ENCODE data around the gene LY6G6C. TPM values are rescaled to one million over a fixed set of nuclear protein-coding genes. Genes with fewer than 3 reads are reported as not detected.

Gene LY6G6C
- total and polyA plus RNA-seq, 9 donors, result 0.17 to 4.9 (median 1.0) TPM; not detected in 6

- H3K27me3 ChIP-seq, result no peaks in the 10 kb centered on the region
- TF ChIP-seq POLR2A (IDR thresholded peaks at IDR 0.05), result no peak
- TF ChIP-seq, protein P1, sequence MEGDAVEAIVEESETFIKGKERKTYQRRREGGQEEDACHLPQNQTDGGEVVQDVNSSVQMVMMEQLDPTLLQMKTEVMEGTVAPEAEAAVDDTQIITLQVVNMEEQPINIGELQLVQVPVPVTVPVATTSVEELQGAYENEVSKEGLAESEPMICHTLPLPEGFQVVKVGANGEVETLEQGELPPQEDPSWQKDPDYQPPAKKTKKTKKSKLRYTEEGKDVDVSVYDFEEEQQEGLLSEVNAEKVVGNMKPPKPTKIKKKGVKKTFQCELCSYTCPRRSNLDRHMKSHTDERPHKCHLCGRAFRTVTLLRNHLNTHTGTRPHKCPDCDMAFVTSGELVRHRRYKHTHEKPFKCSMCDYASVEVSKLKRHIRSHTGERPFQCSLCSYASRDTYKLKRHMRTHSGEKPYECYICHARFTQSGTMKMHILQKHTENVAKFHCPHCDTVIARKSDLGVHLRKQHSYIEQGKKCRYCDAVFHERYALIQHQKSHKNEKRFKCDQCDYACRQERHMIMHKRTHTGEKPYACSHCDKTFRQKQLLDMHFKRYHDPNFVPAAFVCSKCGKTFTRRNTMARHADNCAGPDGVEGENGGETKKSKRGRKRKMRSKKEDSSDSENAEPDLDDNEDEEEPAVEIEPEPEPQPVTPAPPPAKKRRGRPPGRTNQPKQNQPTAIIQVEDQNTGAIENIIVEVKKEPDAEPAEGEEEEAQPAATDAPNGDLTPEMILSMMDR (IDR thresholded peaks at IDR 0.05), result no peak
- TF ChIP-seq EP300 (IDR thresholded peaks at IDR 0.05), result no peak
- H3K4me1 ChIP-seq (ENCODE audit: insufficient read depth), result peaks cover 3% of the 10 kb centered on the region
- H3K27ac ChIP-seq, result no peak overlapping the region
- no peaks in the 10 kb centered on the region for H3K9me3 ChIP-seq
- WGBS, 3 donors, result 92 to 93% (median 93%) methylated on average over 18 of the region's 18 CpGs
- intact Hi-C loops (cut with DNase I), result no loop called here
- no peak for DNase-seq
- H3K4me3 ChIP-seq, result no peak overlapping the region
- H3K36me3 ChIP-seq, result no peaks in the 10 kb centered on the region
These were observed 47.1 kb upstream of the LY6G6C start for GRCh38 chr6:31768363-31769257.

DNA sequence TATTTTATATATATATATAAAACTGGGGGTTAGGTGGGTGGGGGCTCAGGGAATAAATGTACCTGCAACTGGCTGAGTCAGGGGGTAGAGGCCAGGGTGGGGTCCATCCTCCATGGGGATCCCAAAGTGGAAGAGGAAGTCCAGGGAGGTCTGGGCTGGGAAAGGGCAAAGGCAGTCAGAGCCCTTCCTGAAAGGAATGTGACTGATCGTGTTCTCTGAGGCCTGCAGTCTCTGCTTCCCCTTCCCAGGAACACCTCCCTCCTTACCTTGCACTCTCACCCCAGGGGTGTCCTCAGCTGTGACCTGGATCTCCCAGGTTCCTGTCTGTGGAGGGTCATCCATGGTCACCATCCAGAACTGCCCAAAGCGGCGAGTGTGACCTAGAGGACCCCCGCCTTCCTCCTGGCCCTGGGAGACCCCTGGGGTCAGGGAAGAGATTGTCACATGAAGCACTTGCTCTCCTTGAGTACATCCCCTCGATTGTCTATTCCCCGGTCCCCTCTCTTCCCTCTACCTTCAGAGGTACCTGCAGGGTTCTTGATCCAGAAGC lies 45.6 kb upstream of the LY6G6C start:
- no peak overlapping the region for H3K4me3 ChIP-seq
- intact Hi-C loops (cut with DNase I), result no loop called here
- H3K9me3 ChIP-seq, result no peaks in the 10 kb centered on the region
- TF ChIP-seq, protein P1 (IDR thresholded peaks at IDR 0.05), result no peak
- TF ChIP-seq POLR2A (IDR thresholded peaks at IDR 0.05) (no peak), EP300 (IDR thresholded peaks at IDR 0.05) (no peak)
- H3K27ac ChIP-seq, result no peak overlapping the region
- no peak for DNase-seq
- 75 to 84% (median 82%) methylated on average over 6 of the region's 6 CpGs for WGBS, 3 donors
- H3K36me3 ChIP-seq, result no peaks in the 10 kb centered on the region
- H3K4me1 ChIP-seq (ENCODE audit: insufficient read depth), result peaks cover 3% of the 10 kb centered on the region
- H3K27me3 ChIP-seq, result no peaks in the 10 kb centered on the region

DNA sequence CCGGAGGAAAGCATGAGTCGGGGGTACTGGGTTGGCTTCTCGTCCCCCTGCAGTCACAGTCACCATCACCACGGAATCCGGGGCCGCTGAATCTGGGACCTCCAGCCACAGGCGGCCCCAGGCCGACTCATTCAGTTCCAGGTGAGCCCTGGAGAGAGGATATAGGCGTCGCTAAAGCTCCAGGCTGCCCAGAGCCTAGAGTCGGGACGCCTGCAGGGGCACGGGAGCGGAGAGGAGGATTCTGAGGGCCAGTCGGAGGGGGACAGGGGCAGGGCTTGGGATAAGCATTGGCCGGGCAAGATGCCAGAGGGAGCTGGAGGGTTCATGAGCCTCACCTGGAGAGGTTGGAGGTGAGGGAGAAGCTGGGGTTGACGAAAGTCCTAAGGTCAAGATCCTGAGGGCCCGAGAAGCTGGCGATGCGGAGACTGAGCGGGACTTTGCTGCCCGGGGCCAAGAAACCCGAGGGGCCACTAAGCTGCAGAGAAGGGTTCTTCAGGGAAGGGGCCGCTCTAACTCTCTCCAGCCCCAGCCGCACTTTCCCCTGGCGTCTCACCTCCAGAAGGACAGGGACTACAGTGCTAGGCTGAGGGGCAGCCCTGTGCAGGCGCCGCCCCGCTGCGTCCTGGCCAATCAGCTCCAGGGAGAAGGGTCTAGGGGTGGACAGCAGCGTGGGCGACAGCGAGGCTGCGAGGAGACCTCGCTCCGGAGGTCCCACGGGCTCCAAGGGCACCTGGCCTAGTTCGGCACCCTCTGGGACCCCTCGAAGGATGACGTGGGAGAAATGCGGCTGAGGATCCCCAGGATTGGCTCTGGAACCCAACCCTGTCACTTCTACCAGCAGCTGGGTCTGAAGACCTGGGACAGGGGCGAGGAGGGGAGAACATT lies 44.6 kb upstream of the LY6G6C start:
- H3K4me3 ChIP-seq, result no peak overlapping the region
- intact Hi-C loops (cut with DNase I), result no loop called here
- TF ChIP-seq POLR2A (IDR thresholded peaks at IDR 0.05), result no peak
- TF ChIP-seq, protein P1 (IDR thresholded peaks at IDR 0.05), result no peak
- no peak for TF ChIP-seq EP300 (IDR thresholded peaks at IDR 0.05)

GRCh38 chr6:31765559-31765909 lies 44.0 kb upstream of the LY6G6C start:
- Histone ChIP-seq H3K36me3 (no peaks in the 10 kb centered on the region), H3K4me1 (ENCODE audit: insufficient read depth) (peaks cover 3% of the 10 kb centered on the region), H3K27ac (no peak overlapping the region), H3K4me3 (no peak overlapping the region), H3K27me3 (no peaks in the 10 kb centered on the region), H3K9me3 (no peaks in the 10 kb centered on the region)
- WGBS, 3 donors, result 86 to 91% (median 88%) methylated on average over 9 of the region's 9 CpGs
- TF ChIP-seq, protein P1 (IDR thresholded peaks at IDR 0.05), result no peak
- no peak for TF ChIP-seq POLR2A (IDR thresholded peaks at IDR 0.05)
- TF ChIP-seq EP300 (IDR thresholded peaks at IDR 0.05), result no peak
- intact Hi-C loops (cut with DNase I), result no loop called here
- no peak for DNase-seq

More for the DNA sequence above, 44.6 kb upstream of the LY6G6C start:
- WGBS, 3 donors, result 29 to 41% (median 30%) methylated on average over 41 to 42 of the region's 42 CpGs
- Histone ChIP-seq H3K27ac (no peak overlapping the region), H3K4me1 (ENCODE audit: insufficient read depth) (peaks cover 3% of the 10 kb centered on the region), H3K27me3 (no peaks in the 10 kb centered on the region), H3K9me3 (no peaks in the 10 kb centered on the region), H3K36me3 (no peaks in the 10 kb centered on the region)
- DNase-seq, result no peak
